ENCODE results near the gene TUBGCP3. TPM values are rescaled to one million over a fixed set of nuclear protein-coding genes. Genes with fewer than 3 reads are reported as not detected.
"Not testable (repeated sequence)": the region's sequence is repeated elsewhere in the genome, so short reads cannot be mapped to it uniquely, and the experiment has no call there.

The TUBGCP3 gene
- total RNA-seq, 1 donor = 33.0 TPM

GRCh38 chr13:112506046-112506445 lies 81.9 kb downstream of the TUBGCP3 start:
- H3K27me3 ChIP-seq (ENCODE audit: insufficient read depth, low read length) = no peaks in the 10 kb centered on the region
- no peaks in the 10 kb centered on the region for H3K9me3 ChIP-seq (ENCODE audit: low read depth, low read length)
- no peaks in the 10 kb centered on the region for H3K4me1 ChIP-seq (ENCODE audit: insufficient read depth, low read length)
- H3K4me3 ChIP-seq (ENCODE audit: low read length) = no peak overlapping the region

DNA sequence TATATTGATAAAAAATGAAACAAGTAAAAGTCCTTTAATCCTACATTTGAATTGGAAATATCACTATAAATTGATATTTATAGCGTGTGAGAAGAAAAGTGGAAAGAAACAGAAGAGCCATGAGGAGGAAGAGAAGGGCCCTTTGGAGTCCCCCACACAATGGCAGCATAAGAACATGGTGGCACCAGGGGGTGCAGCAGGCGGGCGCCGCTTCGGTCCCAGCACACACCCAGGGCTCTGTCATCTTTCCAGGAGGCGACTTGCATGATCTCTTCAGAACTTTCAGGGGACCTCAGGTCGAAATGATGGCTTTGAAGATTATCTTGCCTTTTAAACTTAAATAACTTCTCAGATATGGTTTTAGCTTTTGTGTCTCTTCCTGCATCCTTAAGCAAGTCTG lies 91.8 kb downstream of the TUBGCP3 start:
- no peaks in the 10 kb centered on the region for H3K9me3 ChIP-seq (ENCODE audit: low read depth, low read length)
- no peaks in the 10 kb centered on the region for H3K27me3 ChIP-seq (ENCODE audit: insufficient read depth, low read length)
- no peaks in the 10 kb centered on the region for H3K4me1 ChIP-seq (ENCODE audit: insufficient read depth, low read length)
- H3K4me3 ChIP-seq (ENCODE audit: low read length) = no peak overlapping the region

DNA sequence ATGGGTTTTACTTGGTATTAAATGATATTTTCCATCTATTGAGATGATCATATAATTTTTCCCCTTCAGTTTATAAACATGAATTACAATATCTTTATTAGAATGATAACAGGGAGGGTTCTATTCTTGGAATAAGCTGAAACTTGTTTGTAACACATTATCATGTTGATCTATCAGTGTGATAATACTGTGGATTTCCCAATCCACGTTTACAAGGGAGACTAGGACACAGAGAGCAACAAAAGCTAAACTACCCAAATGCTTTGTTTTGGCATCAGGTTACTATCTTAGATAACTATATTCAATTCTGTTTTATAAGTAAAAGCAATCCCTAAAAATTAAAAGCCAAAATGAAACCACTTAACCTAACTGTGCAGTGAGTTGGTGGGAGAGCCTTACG lies 92.5 kb downstream of the TUBGCP3 start:
- no peak overlapping the region for H3K4me3 ChIP-seq (ENCODE audit: low read length)
- H3K9me3 ChIP-seq (ENCODE audit: low read depth, low read length) = no peaks in the 10 kb centered on the region
- no peaks in the 10 kb centered on the region for H3K4me1 ChIP-seq (ENCODE audit: insufficient read depth, low read length)
- no peaks in the 10 kb centered on the region for H3K27me3 ChIP-seq (ENCODE audit: insufficient read depth, low read length)

DNA sequence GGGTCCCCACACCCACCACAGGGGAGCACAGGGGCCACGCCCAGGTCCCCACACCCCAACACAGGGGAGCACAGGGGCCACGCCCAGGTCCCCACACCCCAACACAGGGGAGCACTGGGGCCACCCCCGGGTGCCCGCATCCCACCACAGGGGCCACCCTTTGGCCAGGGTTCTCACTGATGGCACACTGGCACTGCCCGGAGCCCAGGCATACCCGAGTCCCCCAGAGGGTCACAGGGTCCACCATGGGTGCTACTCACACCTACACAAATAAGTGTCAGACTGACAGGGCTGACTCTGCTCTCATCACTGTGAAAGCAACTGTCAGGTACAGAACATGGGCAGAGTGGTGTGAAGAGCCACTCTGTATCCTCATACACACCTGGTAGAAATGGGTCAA lies 98.8 kb downstream of the TUBGCP3 start:
- Histone ChIP-seq H3K4me3 (ENCODE audit: low read length) (no peak overlapping the region), H3K4me1 (ENCODE audit: insufficient read depth, low read length) (no peaks in the 10 kb centered on the region), H3K9me3 (ENCODE audit: low read depth, low read length) (no peaks in the 10 kb centered on the region), H3K27me3 (ENCODE audit: insufficient read depth, low read length) (no peaks in the 10 kb centered on the region)

DNA sequence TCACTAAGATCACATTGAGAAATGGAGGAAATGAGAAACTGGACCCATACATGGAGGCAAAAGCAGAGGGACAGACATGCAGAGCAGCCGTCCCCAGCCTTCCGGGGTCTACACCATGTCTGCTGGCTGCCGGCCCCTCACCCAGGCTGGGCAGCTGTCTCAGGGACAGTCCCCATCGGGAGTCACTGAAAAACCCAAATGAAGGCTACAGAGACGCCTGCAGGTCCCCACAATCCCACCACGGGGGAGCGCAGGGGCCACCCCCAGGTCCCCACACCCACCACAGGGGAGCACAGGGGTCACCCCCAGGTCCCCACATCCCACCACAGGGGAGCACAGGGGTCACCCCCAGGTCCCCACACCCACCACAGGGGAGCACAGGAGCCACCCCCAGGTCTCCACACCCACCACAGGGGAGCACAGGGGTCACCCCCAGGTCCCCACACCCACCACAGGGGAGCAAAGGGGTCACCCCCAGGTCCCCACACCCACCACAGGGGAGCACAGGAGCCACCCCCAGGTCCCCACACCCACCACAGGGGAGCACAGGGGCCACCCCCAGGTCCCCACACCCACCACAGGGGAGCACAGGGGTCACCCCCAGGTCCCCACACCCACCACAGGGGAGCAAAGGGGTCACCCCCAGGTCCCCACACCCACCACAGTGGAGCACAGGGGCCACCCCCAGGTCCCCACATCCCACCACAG lies 99.5 kb downstream of the TUBGCP3 start:
- H3K27me3 ChIP-seq (ENCODE audit: insufficient read depth, low read length) = not testable (repeated sequence)

GRCh38 chr13:112487127-112487517 lies 100.8 kb downstream of the TUBGCP3 start:
- Histone ChIP-seq H3K27me3 (ENCODE audit: insufficient read depth, low read length) (no peaks in the 10 kb centered on the region), H3K4me3 (ENCODE audit: low read length) (no peak overlapping the region), H3K9me3 (ENCODE audit: low read depth, low read length) (no peaks in the 10 kb centered on the region)

More for the DNA sequence above, 99.5 kb downstream of the TUBGCP3 start:
- not testable (repeated sequence) for H3K4me3 ChIP-seq (ENCODE audit: low read length); H3K4me1 ChIP-seq (ENCODE audit: insufficient read depth, low read length); H3K9me3 ChIP-seq (ENCODE audit: low read depth, low read length)

GRCh38 chr13:112486386-112487126 lies 101.4 kb downstream of the TUBGCP3 start:
- Histone ChIP-seq H3K9me3 (ENCODE audit: low read depth, low read length) (no peaks in the 10 kb centered on the region), H3K4me3 (ENCODE audit: low read length) (no peak overlapping the region), H3K27me3 (ENCODE audit: insufficient read depth, low read length) (no peaks in the 10 kb centered on the region), H3K4me1 (ENCODE audit: insufficient read depth, low read length) (no peaks in the 10 kb centered on the region)

More at GRCh38 chr13:112487127-112487517, 100.8 kb downstream of the TUBGCP3 start:
- no peaks in the 10 kb centered on the region for H3K4me1 ChIP-seq (ENCODE audit: insufficient read depth, low read length)

- not testable (repeated sequence) for H3K27me3 ChIP-seq (ENCODE audit: insufficient read depth, low read length); H3K9me3 ChIP-seq (ENCODE audit: low read depth, low read length); H3K4me3 ChIP-seq (ENCODE audit: low read length); H3K4me1 ChIP-seq (ENCODE audit: insufficient read depth, low read length)
Measured at GRCh38 chr13:112485814-112486213, 102.1 kb downstream of the TUBGCP3 start.

- H3K9me3 ChIP-seq (ENCODE audit: low read depth, low read length) = no peaks in the 10 kb centered on the region
- H3K4me1 ChIP-seq (ENCODE audit: insufficient read depth, low read length) = no peaks in the 10 kb centered on the region
- no peak overlapping the region for H3K4me3 ChIP-seq (ENCODE audit: low read length)
- H3K27me3 ChIP-seq (ENCODE audit: insufficient read depth, low read length) = no peaks in the 10 kb centered on the region
Measured at GRCh38 chr13:112483299-112483698, 104.7 kb downstream of the TUBGCP3 start.

- H3K4me3 ChIP-seq (ENCODE audit: low read length) = no peak overlapping the region
- H3K4me1 ChIP-seq (ENCODE audit: insufficient read depth, low read length) = no peaks in the 10 kb centered on the region
- H3K27me3 ChIP-seq (ENCODE audit: insufficient read depth, low read length) = no peaks in the 10 kb centered on the region
- H3K9me3 ChIP-seq (ENCODE audit: low read depth, low read length) = no peaks in the 10 kb centered on the region
Measured at GRCh38 chr13:112481458-112481857, 106.5 kb downstream of the TUBGCP3 start.

GRCh38 chr13:112479389-112479788 lies 108.6 kb downstream of the TUBGCP3 start:
- Histone ChIP-seq H3K4me3 (ENCODE audit: low read length) (no peak overlapping the region), H3K9me3 (ENCODE audit: low read depth, low read length) (no peaks in the 10 kb centered on the region), H3K27me3 (ENCODE audit: insufficient read depth, low read length) (no peaks in the 10 kb centered on the region), H3K4me1 (ENCODE audit: insufficient read depth, low read length) (no peaks in the 10 kb centered on the region)

GRCh38 chr13:112477070-112477619 lies 110.8 kb downstream of the TUBGCP3 start:
- Histone ChIP-seq H3K27me3 (ENCODE audit: insufficient read depth, low read length) (no peaks in the 10 kb centered on the region), H3K9me3 (ENCODE audit: low read depth, low read length) (no peaks in the 10 kb centered on the region), H3K4me1 (ENCODE audit: insufficient read depth, low read length) (no peaks in the 10 kb centered on the region), H3K4me3 (ENCODE audit: low read length) (no peak overlapping the region)

DNA sequence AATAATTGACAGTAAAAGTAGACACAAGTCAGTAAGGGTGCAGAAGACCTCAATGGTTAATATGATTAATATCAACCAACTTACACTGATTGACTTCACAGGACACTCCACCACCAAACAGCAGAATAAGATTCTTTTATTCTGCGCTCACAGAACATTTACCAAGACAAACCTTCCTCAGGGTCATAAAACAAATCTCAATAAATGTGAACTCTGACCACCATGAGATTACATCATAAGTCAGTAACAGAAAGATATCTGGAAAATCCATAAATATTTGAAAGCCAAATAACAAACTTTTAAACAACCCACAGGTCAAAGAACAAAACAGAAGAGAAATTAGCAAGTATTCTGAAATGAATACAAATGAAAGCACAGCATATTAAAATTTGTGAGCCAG lies 112.1 kb downstream of the TUBGCP3 start:
- no peaks in the 10 kb centered on the region for H3K27me3 ChIP-seq (ENCODE audit: insufficient read depth, low read length)
- no peaks in the 10 kb centered on the region for H3K4me1 ChIP-seq (ENCODE audit: insufficient read depth, low read length)
- no peak overlapping the region for H3K4me3 ChIP-seq (ENCODE audit: low read length)
- no peaks in the 10 kb centered on the region for H3K9me3 ChIP-seq (ENCODE audit: low read depth, low read length)

GRCh38 chr13:112474869-112475268 lies 113.1 kb downstream of the TUBGCP3 start:
- H3K4me1 ChIP-seq (ENCODE audit: insufficient read depth, low read length) = no peaks in the 10 kb centered on the region
- H3K4me3 ChIP-seq (ENCODE audit: low read length) = no peak overlapping the region
- no peaks in the 10 kb centered on the region for H3K9me3 ChIP-seq (ENCODE audit: low read depth, low read length)
- H3K27me3 ChIP-seq (ENCODE audit: insufficient read depth, low read length) = no peaks in the 10 kb centered on the region

DNA sequence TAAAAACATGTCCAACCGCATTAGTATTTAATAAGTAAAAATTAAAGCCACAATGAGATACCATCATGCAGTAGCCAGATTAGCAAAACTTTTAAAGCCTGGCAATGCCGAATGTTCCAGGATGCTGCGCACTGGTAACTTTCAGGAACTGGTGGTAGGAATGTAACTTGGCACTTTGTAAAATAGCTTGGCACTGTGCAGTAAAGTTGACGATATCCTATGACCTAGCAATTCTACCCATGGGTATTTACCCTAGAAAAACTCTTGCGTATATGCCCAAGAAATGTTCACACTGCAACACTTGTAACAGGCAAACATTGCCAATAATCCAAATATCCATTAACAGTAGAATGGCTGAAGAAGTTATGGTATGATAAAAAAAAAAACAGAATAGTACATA lies 114.1 kb downstream of the TUBGCP3 start:
- Histone ChIP-seq H3K27me3 (ENCODE audit: insufficient read depth, low read length) (no peaks in the 10 kb centered on the region), H3K4me1 (ENCODE audit: insufficient read depth, low read length) (no peaks in the 10 kb centered on the region), H3K9me3 (ENCODE audit: low read depth, low read length) (no peaks in the 10 kb centered on the region), H3K4me3 (ENCODE audit: low read length) (no peak overlapping the region)
